Measurements from ENCODE around the gene XRCC1. TPM values are rescaled to one million over a fixed set of nuclear protein-coding genes. Genes with fewer than 3 reads are reported as not detected.
"Not testable (repeated sequence)": the region's sequence is repeated elsewhere in the genome, so short reads cannot be mapped to it uniquely, and the experiment has no call there.

XRCC1 gene
- polyA plus RNA-seq, 1 experiment = 15.2 TPM

GRCh38 chr19:43526884-43527859 is 48.2 kb downstream of the XRCC1 start, which contains the start of gene ETHE1:
Gene ETHE1, minus strand, starts transcription at chr19:43527201. Its CDS starts 24 bp downstream, at chr19:43527177.
- POLR2A ChIA-PET = interaction anchor here (0.6 to 1.3 kb wide), 4 partner anchors 17 to 399 kb away, joined by 4 to 8 read pairs (median 6); partner anchors contain the start of genes IRGQ, PHLDB3 and ZNF576

GRCh38 chr19:43525836-43526771 is 49.2 kb downstream of the XRCC1 start:
- TF ChIP-seq CTCF (IDR thresholded peaks at IDR 0.05; ENCODE audit: low read depth, low read length) = no peak
- Histone ChIP-seq H3K9me3 (ENCODE audit: control insufficient read depth, insufficient read depth, low read length) (no peaks in the 10 kb centered on the region), H3K27ac (ENCODE audit: low read depth, low read length) (peak overlapping the region; percentile 57), H3K27me3 (ENCODE audit: control insufficient read depth, insufficient read depth, low read length) (no peaks in the 10 kb centered on the region), H3K4me3 (ENCODE audit: low read depth, low read length) (peak overlapping the region; percentile 86)
- ChIA-PET POLR2A (interaction anchor here (0.6 to 1.0 kb wide), 3 partner anchors 8 to 70 kb away, joined by 3 to 4 read pairs (median 3); partner anchors contain the start of genes IRGQ, PHLDB3 and ZNF576), CTCF (interaction anchor here (11.1 kb wide), 1 partner anchor 81 kb away, joined by 385 read pairs; no protein-coding TSS in a partner anchor)
- no peak for DNase-seq (ENCODE audit: low read depth, low spot score)

More at GRCh38 chr19:43526884-43527859, 48.2 kb downstream of the XRCC1 start, which contains the start of gene ETHE1:
- Histone ChIP-seq H3K27me3 (ENCODE audit: control insufficient read depth, insufficient read depth, low read length) (no peaks in the 10 kb centered on the region), H3K27ac (ENCODE audit: low read depth, low read length) (peak within 1 kb of the TSS; percentile 57), H3K9me3 (ENCODE audit: control insufficient read depth, insufficient read depth, low read length) (no peaks in the 10 kb centered on the region), H3K4me3 (ENCODE audit: low read depth, low read length) (peak within 1 kb of the TSS; percentile 86)
- CTCF ChIA-PET = interaction anchor here (1.4 to 2.8 kb wide), 4 partner anchors 8 to 95 kb away, joined by 4 to 26 read pairs (median 12); no protein-coding TSS in a partner anchor
- TF ChIP-seq CTCF (IDR thresholded peaks at IDR 0.05; ENCODE audit: low read depth, low read length) = no peak
- DNase-seq (ENCODE audit: low read depth, low spot score) = no peak

- Histone ChIP-seq H3K4me3 (ENCODE audit: low read depth, low read length) (peak overlapping the region; percentile 86), H3K27ac (ENCODE audit: low read depth, low read length) (peak overlapping the region; percentile 57), H3K9me3 (ENCODE audit: control insufficient read depth, insufficient read depth, low read length) (no peaks in the 10 kb centered on the region), H3K27me3 (ENCODE audit: control insufficient read depth, insufficient read depth, low read length) (no peaks in the 10 kb centered on the region)
- ChIA-PET CTCF (interaction anchor here (0.5 to 11.1 kb wide), 5 partner anchors 23 to 80 kb away, joined by 4 to 385 read pairs (median 4); no protein-coding TSS in a partner anchor), POLR2A (interaction anchor here (0.6 to 1.0 kb wide), 4 partner anchors 15 to 205 kb away, joined by 3 to 4 read pairs (median 3); partner anchors contain the start of gene PHLDB3)
- TF ChIP-seq CTCF (IDR thresholded peaks at IDR 0.05; ENCODE audit: low read depth, low read length) = no peak
- no peak for DNase-seq (ENCODE audit: low read depth, low spot score)
Measured at GRCh38 chr19:43524922-43525835, 50.1 kb downstream of the XRCC1 start.

- CTCF ChIA-PET = interaction anchor here (1.4 to 11.1 kb wide), 2 partner anchors 32 to 78 kb away, joined by 7 to 385 read pairs; no protein-coding TSS in a partner anchor
- POLR2A ChIA-PET = not testable (repeated sequence)
Measured at GRCh38 chr19:43523696-43524095, 51.6 kb downstream of the XRCC1 start.

More at GRCh38 chr19:43523696-43524095, 51.6 kb downstream of the XRCC1 start:
- H3K9me3 ChIP-seq (ENCODE audit: control insufficient read depth, insufficient read depth, low read length); DNase-seq (ENCODE audit: low read depth, low spot score); H3K27me3 ChIP-seq (ENCODE audit: control insufficient read depth, insufficient read depth, low read length); H3K4me3 ChIP-seq (ENCODE audit: low read depth, low read length); H3K27ac ChIP-seq (ENCODE audit: low read depth, low read length): not testable (repeated sequence)
